HG02610 (cell line): ENCODE measurements around the gene OR2A5.
"Not testable (repeated sequence)": the region's sequence is repeated elsewhere in the genome, so short reads cannot be mapped to it uniquely, and the experiment has no call there.

ENCODE experiments used
- ATAC-seq: cut with Tn5 transposase; IDR thresholded peaks from one replicate; pipeline ENCODE4 v1.9.1; 2021; ENCODE audit warnings: mild to moderate bottlenecking, moderate library complexity; ENCODE audit not compliant: unreplicated experiment

OR2A5 gene, protein sequence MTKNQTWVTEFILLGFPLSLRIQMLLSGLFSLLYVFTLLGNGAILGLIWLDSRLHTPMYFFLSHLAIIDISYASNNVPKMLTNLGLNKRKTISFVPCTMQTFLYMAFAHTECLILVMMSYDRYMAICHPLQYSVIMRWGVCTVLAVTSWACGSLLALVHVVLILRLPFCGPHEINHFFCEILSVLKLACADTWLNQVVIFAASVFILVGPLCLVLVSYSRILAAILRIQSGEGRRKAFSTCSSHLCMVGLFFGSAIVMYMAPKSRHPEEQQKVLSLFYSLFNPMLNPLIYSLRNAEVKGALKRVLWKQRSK

DNA sequence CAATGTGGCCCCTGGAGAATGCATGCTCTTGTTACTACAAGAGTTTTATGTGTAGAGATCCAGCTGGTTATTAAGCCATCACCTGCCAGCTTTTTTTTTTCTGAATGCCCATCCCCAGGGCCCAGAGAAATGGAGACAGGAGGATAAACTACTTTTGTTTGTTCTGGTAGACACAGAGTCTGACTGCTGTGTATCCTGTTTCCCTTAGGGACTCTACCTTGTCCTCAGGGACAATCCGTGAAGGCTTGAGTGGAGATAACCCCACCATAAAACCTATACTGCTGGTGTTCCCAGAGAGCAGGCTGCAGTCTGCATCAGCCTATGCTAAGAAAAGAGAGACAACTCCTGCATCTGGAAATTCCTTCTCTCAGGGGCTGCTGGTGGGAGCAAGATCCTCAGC is at the start of gene OR2A5:
OR2A5 (plus strand) TSS at position 301 of the 400 bp plus-strand sequence. CDS start 1,454 bp downstream, outside the sequence.
- no peak for ATAC-seq

DNA sequence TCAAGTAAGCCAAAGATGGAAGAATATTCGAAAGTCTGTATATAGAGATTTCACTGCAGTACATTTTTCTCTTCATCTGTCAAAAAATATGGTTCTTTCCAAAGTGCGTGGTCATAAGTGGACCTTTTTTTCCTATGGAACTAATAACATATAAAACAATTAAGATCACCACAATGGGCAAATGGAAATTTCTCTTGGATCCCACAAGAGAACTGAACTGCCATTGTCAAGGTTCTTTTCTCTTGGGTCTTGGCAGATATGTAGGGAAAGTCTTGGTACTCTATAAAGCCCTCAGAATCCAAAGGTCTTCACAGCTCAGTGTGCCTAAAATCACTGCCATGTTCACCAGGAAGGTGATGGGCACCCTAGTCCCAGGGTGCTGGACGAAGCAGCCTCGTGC is 48.7 kb upstream of the OR2A5 start, which contains the start of gene OR6B1:
OR6B1 (plus strand) TSS at position 301 of the 400 bp plus-strand sequence. CDS start 3,677 bp downstream, outside the sequence.
- no peak for ATAC-seq

DNA sequence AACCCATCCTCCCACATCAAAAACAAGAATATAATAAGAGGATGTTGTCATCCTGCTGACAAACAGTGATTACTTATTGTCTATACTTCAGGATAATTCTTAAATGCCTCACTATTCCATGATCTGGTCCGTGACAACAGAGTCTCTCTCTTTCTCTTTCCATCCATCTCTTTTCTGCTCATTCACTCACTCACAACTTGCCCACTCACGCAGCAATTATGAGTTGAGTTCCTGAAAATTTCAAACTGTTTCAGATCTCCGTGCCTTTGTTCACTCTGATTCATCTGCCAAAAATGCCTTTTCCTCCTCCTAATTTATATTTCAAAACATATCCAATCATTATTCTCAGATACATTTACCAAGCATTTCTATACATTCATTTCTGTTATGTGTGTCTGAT is 47.2 kb upstream of the OR2A5 start:
- no peak for ATAC-seq

DNA sequence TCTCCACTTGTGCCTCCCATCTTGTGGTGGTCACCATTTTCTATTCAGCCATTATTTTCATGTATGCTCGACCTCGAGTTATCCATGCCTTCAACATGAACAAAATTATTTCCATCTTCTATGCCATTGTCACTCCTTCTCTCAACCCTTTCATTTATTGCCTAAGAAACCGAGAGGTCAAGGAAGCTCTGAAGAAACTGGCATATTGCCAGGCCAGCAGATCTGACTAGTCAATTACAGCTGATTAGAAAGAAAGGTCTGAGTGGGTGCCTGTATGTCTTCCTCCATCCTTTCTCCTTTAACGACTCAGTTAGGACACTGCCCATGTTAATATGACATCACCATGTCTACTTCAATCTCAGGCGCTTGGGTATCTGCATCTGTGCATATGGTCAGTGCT is 44.0 kb upstream of the OR2A5 start:
- ATAC-seq, result no peak

DNA sequence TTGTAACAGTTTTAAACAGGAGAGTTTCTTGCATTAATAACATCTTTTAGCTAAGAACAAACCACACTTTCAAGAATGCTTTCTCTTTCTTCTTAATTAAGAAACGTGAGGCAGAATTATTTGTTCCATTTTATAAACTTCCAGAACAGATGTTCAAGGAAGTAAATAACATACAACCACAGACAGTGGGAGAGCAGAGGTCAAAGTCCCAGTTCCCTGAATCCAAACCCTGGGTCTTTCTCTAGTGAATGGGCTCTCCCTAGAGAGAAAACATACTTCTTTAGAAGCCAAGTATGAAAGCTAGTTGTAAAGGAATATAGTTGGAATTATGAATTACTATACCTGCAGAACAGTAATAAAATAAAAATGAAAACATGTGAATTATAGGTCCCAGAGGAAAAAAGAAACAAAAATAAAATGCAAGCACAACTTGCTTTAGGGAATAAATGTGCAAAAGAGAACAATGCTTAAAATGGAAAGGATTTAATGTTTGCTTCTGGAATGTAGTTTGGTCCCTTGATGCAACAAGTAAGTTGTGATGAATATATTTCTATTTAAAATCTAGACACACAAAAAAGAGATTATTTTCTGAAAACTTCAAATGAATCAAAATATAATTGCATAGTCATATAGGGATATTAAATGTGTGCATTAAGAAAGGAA is 42.6 kb upstream of the OR2A5 start:
- ATAC-seq, result no peak

DNA sequence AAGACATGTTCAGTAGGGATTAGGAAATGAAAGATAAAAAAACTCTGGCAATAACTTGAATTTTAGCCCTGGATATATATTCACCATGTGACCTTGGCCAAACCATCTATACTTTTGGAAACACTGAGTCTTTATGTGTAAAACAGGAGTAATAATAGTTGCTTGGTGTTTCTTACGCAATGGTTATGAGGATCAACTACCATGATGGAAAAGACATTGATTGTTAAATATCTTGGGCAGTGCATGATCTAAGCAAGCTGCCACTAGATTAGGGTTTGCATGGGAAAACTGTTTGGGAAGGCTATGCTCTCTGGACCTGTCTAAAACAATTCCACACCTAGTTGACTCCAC is 42.1 kb upstream of the OR2A5 start:
- ATAC-seq, result no peak

DNA sequence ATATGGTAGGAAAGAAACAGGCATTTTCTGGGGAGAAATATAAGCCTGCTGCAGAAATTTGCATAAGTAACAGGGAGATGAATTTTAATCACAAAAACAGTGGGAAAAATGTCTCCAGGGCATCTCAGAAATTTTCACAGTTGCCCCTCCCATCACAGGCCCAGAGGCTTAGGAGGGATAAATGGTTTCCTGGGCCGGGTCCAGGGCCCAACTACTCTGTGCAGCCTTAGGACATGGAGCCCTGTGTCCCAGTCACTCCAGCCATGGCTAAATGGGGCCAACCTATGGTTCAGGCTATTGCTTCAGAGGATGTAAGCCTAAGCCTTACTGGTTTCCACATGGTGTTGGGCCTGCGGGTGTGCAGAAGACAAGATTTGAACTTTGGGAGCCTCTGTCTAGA is 39.4 kb upstream of the OR2A5 start:
- ATAC-seq, result no peak

DNA sequence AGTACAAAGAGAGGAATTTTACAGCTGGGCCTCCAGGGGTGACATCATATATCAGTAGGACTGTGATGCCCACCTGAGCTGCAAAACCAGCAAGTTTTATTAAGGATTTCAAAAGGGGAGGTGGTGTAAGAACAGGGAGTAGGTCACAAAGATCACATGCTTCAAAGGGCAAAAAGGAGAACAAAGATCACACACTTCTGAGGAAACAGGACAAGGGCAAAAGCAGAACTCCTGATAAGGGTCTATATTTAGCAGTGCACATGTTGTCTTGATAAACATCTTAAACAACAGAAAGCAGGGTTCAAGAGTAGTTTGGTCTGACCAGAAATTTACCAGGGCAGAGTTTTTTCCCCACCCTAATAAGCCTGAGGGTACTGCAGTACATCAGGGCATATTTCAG is 38.7 kb upstream of the OR2A5 start:
- ATAC-seq, result not testable (repeated sequence)

DNA sequence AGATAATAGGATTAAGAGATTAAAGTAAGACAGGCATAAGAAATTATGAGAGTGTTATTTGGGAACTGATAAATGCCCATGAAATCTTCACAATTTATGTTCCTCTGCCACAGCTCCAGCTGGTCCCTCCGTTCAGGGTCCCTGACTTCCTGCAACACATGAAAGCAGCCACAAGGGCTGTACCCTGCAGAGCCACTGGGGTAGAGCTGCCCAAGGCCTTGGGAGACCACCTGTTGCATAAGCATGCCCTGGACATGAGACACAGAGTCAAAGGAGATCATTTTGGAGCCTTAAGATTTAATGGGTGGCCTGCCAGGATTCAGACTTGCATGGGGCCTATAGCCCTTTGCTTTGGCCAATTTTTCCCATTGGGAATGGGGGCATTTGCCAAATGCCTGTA is 37.9 kb upstream of the OR2A5 start:
- not testable (repeated sequence) for ATAC-seq

DNA sequence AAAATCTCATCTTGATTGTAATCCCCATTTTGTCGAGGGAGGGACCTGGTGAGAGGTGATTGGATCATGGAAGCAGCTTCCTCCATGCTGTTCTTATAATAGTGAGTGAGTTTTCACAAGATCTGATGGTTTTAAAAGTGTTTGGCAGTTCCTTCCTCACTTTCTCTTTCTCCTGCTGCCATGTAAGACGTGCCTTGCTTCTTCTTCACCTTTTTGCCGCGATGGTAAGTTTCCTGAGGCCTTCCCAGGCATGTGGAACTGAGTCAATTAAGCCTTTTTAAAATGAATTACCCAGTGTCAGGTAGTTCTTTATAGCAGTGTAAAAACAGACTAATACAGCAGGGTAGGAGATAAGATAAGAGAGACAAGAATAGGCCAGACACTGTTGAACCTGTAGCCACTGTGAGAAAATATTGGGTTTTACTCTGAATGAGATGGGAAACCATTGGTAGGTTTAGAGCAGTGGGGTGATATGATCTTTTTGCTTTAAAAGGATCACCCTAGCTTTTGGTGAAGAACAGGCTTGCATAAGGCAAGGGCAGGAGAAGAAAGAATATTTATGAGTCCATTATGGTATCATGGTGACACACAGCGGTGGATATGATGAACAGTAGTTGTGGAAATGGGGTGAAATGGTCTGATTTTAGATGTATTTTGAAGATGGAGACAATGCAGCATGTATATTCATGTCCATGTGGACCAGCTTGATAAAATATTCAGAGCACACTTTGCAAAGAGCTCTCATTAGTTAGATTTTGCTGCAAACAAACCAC is 37.1 kb upstream of the OR2A5 start:
- no peak for ATAC-seq

DNA sequence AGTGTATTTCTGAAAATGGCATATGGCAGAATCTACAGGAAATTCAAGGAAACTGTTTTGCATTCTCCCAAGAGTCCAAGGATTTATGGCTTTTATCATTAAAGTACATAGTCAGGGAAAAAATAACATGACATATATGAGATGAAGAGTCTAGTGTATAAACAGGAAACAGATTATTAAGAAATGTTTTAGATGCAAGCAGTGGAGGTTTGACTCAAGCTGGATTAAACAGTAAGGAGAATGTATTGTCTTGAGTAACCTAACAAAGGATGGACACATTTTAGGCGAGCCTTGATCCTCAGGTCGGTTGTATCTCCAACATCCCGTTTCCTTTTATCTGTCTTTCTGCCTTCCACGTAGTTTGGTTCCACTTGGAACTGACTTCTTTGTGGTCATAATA is 30.7 kb upstream of the OR2A5 start:
- ATAC-seq, result no peak

DNA sequence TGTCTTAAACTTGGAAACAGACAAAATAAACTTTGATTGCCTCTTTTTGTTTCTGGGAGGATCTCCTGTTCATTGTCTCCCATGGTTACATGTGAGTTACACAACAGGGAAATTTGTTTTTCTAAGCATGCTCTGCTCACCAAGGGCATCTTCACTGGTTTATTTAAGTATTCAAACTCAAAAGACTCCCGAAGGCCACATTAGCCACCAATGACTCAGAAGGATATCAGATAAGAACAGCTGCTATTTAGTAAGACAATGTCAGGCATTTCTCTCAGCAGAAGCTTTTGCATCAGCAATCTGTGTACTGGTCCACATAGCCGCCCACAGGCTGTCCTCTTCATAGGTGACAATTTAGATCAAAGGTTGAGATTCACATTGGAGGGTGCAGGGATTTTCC is 29.3 kb upstream of the OR2A5 start:
- peak; percentile 80 for ATAC-seq

DNA sequence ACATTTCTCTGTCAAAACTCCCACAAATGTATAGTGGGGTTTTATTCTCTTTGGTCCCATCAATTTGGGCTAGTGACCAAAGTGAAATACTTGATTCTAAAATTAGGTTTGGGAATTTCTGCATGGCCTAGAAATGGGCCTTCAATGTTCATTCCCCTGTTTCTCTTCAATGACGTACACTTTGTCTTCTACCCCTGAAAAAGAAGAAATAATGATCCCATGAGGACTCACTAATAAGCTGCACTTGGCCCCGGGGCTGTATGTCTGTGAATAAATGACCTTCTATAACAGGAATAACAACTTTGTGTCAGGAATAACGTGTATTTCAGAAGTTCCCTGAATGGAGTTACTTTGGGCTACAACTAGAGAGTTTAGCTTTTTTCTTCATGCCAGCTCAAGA is 28.4 kb upstream of the OR2A5 start:
- no peak for ATAC-seq

DNA sequence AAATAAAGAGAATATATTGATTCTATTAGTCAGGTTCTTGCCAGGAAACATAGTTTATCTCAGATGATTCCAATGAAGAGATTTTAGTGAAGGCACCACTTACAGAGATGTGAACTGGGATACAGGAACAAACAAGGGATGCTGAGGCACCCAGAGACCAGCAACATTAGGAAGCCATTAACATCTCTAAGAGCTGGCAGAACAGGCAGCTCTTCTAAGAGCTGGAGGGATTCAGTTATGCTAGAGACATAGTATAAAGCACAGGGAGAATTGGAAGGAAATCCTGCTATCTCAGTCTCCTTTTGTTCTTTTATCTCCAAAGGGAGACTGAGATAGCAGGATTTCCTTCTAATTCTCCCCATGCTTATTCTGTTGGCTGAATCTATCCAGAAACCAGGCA is 26.6 kb upstream of the OR2A5 start:
- no peak for ATAC-seq

DNA sequence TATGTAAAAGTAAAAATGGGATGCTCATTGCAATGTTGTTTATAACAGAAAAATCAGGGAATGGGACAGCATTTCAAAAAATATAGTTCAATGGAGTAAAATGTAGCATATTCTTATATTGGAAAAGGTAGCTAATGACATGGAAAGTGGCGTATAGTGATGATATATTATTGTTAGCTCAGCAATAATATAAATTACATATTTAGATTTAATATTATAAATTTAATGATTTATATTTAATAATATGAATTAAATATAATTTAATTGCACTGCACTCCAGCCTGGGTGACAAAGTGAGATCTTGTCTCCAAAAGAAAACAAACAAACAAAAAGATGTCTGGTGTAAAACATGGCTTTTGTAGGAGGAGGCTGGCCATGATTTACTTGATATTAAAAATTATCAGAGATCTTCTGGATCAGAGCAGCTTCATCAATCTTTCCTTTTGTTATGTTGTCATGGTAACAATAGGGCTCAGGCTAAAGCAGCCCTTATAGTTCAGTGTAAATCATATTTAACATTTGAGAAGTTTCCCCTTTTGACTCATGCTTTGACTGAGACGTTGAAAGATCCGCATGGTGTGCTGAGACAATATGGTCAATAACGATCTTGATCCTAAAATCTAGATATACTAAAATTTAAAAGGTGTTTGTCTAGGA is 25.4 kb upstream of the OR2A5 start:
- no peak for ATAC-seq

DNA sequence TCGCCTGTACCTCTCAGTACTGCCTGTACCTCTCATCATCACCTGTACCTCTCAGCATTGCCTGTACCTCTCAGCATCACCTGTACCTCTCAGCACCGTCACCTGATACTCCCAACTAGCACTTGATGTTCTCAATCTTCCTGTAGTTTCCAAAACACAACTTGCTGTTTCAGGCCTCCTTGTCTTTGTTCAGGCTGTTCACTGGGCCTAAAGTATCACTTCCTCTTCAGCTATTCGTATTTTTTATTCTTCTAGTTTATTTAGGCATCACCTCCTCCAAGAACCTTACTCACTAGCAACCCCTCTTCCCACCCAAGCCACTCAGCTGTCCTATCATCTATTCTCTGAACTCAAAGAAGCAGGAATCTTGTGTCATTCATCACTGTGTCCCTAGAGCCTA is 24.5 kb upstream of the OR2A5 start:
- no peak for ATAC-seq

DNA sequence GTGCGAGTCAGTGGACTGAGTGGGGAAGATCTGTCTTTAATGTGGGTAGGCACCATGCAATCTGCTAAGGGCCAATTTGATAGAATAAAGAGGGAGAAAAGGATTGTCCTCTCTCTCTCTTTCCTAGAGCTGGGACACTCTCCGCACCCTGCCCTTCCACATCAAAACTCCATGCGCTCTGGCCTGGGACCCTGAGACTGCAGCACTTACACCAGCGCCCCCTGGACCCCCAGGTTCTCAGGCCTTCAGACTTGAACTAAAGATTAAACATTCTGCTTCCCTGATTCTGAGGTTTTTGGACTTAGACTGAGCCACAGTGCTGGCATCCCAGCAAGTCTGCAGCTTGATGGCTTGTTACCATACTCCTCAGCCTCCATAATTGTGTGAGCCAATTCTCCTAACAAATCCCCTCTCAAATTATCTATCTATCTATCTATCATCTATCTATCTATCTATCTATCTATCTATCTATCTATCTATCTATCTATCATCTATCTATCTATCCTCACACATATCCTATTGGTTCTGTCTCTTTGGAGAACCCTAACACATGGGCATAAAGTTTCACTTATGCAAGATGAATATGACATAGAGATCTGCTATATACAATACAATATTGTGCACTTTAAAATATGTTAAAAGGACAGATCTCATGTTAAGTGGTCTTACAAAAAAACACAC is 22.4 kb upstream of the OR2A5 start:
- ATAC-seq, result no peak

DNA sequence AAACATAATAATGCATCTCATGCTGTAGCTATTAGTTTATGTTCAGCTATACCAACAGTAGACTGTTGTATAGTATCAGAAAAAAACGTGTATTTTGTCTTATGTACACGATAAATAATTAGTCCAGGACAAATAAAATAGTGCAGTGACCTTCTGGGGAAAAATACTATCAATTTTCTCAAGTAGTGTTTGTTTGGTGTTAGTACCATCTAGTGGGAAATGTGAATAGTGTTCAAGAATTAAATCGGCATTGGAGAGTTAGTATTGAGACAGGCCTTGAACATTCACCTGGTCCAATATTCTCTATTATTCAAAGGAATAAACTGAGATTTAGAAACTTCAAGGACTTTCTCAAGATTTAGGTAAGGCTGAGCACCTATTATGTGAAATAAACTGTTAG is 21.7 kb upstream of the OR2A5 start:
- ATAC-seq, result no peak

DNA sequence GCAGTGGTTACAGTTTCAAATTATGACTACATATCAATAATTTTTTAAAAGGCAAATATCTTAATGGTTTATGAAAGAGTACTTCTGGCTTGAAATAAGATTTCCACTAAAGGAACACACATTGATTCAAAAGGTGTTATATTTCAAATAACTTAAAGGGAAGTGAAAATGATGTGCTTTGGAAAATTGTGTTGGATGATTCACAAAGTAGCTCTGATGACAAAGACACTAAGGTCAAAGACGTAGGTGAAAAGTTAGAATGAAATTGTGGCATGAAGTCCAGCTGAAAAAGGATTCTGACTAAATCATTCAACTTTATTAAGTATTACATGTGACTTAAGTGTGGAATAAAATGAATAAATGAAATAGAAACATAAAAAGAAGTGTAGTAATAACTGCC is 20.8 kb upstream of the OR2A5 start:
- peak; percentile 68 for ATAC-seq

DNA sequence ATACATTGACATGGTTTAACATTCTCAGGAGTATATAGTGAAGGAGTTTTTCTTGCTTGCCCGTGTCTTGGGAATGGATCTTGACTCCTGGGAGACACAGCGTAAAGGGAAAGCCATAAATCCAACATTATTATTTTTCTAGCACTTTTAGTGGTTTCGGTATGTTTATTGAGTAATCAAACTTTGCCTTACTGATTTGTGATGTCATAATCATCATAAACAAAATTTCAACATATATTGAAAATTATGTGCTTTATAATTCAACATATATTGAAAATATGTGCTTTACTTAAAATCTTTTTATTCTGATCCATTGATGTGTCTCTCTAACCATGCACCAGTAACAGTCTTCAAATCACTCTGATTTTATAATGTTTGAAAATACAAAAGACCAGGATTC is 20.2 kb upstream of the OR2A5 start:
- ATAC-seq, result no peak

DNA sequence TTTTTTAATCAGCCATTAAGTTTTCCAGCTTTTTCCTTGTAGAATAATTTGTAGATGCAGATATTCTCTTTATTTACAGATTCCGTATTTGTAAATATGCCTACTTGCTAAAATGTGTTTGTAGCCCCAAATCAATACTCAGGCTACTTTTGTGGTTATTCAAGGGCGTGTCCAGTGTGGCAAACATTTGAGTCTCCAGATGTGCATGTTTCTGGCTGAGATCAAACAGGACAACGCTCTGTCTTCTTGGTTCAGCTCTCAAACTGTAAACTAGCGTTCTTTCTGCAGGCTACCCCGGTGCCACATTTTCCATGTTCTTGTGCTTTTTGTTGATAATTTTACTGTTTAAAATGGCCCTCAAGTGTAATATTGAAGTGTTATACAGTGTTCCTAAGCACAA is 16.2 kb upstream of the OR2A5 start:
- no peak for ATAC-seq
